ENCODE results near the gene PXT1. TPM values are rescaled to one million over a fixed set of nuclear protein-coding genes. Genes with fewer than 3 reads are reported as not detected.

PXT1 gene
- total RNA-seq, 3 donors from 2014 or later, result 0.15 TPM; not detected in 2

GRCh38 chr6:36469148-36469661, 26.6 kb upstream of the PXT1 start:
- H3K9me3 ChIP-seq, result no peaks in the 10 kb centered on the region
- DNase-seq (ENCODE audit: low spot score in 2 of 2), result no peak
- intact Hi-C loops (cut with DNase I; ENCODE audit: low total_unique reads), result no loop called here
- no peak overlapping the region for H3K4me3 ChIP-seq
- H3K27ac ChIP-seq, result no peak overlapping the region
- H3K4me1 ChIP-seq, result no peaks in the 10 kb centered on the region
- TF ChIP-seq CTCF (IDR thresholded peaks at IDR 0.05) (no peak), POLR2A (IDR thresholded peaks at IDR 0.05) (no peak), POLR2AphosphoS5 (IDR thresholded peaks at IDR 0.05) (no peak)
- no peaks in the 10 kb centered on the region for H3K36me3 ChIP-seq
- no peaks in the 10 kb centered on the region for H3K27me3 ChIP-seq

GRCh38 chr6:36467625-36468024, 25.0 kb upstream of the PXT1 start:
- no peaks in the 10 kb centered on the region for H3K9me3 ChIP-seq
- DNase-seq (ENCODE audit: low spot score in 2 of 2), result no peak
- no peaks in the 10 kb centered on the region for H3K4me1 ChIP-seq
- no peaks in the 10 kb centered on the region for H3K36me3 ChIP-seq
- no peak overlapping the region for H3K4me3 ChIP-seq
- intact Hi-C loops (cut with DNase I; ENCODE audit: low total_unique reads), result no loop called here
- H3K27ac ChIP-seq, result no peak overlapping the region
- no peak for TF ChIP-seq CTCF (IDR thresholded peaks at IDR 0.05)
- TF ChIP-seq POLR2AphosphoS5 (IDR thresholded peaks at IDR 0.05), result no peak
- TF ChIP-seq POLR2A (IDR thresholded peaks at IDR 0.05), result no peak
- H3K27me3 ChIP-seq, result no peaks in the 10 kb centered on the region

- TF ChIP-seq CTCF (IDR thresholded peaks at IDR 0.05) (no peak), POLR2A (IDR thresholded peaks at IDR 0.05) (no peak), POLR2AphosphoS5 (IDR thresholded peaks at IDR 0.05) (no peak)
- Histone ChIP-seq H3K4me1 (no peaks in the 10 kb centered on the region), H3K27me3 (no peaks in the 10 kb centered on the region), H3K27ac (no peak overlapping the region), H3K9me3 (no peaks in the 10 kb centered on the region), H3K36me3 (no peaks in the 10 kb centered on the region), H3K4me3 (no peak overlapping the region)
- intact Hi-C loops (cut with DNase I; ENCODE audit: low total_unique reads), result no loop called here
- no peak for DNase-seq (ENCODE audit: low spot score in 2 of 2)
Observed at GRCh38 chr6:36464233-36464632, 21.6 kb upstream of the PXT1 start.

GRCh38 chr6:36463676-36464075, 21.0 kb upstream of the PXT1 start:
- TF ChIP-seq POLR2A (IDR thresholded peaks at IDR 0.05) (no peak), POLR2AphosphoS5 (IDR thresholded peaks at IDR 0.05) (no peak), CTCF (IDR thresholded peaks at IDR 0.05) (no peak)
- intact Hi-C loops (cut with DNase I; ENCODE audit: low total_unique reads), result no loop called here
- Histone ChIP-seq H3K4me1 (no peaks in the 10 kb centered on the region), H3K27me3 (no peaks in the 10 kb centered on the region), H3K9me3 (no peaks in the 10 kb centered on the region), H3K36me3 (no peaks in the 10 kb centered on the region), H3K4me3 (no peak overlapping the region), H3K27ac (no peak overlapping the region)
- no peak for DNase-seq (ENCODE audit: low spot score in 2 of 2)

GRCh38 chr6:36461646-36462045, 19.0 kb upstream of the PXT1 start:
- Histone ChIP-seq H3K27ac (no peak overlapping the region), H3K27me3 (no peaks in the 10 kb centered on the region), H3K36me3 (no peaks in the 10 kb centered on the region), H3K4me1 (no peaks in the 10 kb centered on the region), H3K9me3 (no peaks in the 10 kb centered on the region), H3K4me3 (no peak overlapping the region)
- TF ChIP-seq CTCF (IDR thresholded peaks at IDR 0.05) (no peak), POLR2A (IDR thresholded peaks at IDR 0.05) (no peak), POLR2AphosphoS5 (IDR thresholded peaks at IDR 0.05) (no peak)
- DNase-seq (ENCODE audit: low spot score in 2 of 2), result no peak
- intact Hi-C loops (cut with DNase I; ENCODE audit: low total_unique reads), result no loop called here

Data from breast epithelium (tissue), 4 donors.